ENCODE results near the gene LELP1. TPM values are rescaled to one million over a fixed set of nuclear protein-coding genes. Genes with fewer than 3 reads are reported as not detected.

LELP1 gene
- polyA plus RNA-seq, 3 donors from 2014 or later = not detected

DNA sequence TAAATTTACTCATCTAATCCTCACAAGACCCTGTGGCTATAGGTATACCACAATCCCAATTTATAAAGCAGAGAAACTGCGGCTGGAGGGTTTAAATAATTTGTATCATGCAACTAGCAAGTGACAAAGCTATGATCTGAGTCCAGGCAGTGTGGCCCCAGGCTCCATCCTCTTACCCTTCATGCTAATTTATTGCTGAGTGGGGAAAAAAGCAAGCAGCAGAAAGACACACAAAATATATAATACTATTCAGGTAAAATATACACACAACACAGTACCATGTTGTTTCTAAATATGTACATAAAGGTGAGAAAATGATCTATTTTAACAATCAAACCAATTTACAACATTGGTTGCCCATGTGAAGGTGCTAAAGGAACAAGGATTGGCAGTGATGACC, 38.9 kb downstream of the LELP1 start:
- no peak for DNase-seq
- Mint-ChIP-seq H3K27me3 (ENCODE audit: low read depth in 3 of 3) (peaks cover 5 to 14% (median 12%) of the 10 kb centered on the region in 3 donors), H3K9me3 (peaks cover 0 to 6% (median 2%) of the 10 kb centered on the region in 6 donors)

DNA sequence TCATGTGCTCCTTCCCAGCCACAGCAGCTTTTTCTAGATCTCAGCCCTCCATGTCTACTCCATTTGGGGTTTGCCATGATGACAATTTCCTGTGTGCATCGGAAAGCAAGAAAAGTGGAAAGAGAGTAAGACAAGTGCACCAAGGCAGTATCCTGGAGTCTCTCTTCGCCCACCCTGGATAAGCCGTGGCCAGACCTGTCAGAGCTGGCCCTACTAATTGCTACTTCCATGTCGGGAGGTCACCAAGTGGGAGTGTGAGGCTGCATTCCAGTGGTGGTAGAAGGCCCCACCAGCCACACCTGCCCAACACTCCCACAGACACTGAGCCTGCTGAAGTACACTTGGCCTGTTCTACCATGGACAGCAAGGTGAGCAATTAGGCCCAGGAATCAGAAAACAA, 42.2 kb downstream of the LELP1 start:
- Mint-ChIP-seq H3K4me3 (no peak overlapping the region), H3K36me3 (no peaks in the 10 kb centered on the region), H3K27ac (no peak overlapping the region), H3K9me3 (peaks cover 0 to 6% (median 2%) of the 10 kb centered on the region in 6 donors), H3K27me3 (ENCODE audit: low read depth in 3 of 3) (peaks cover 5 to 16% (median 16%) of the 10 kb centered on the region in 3 donors), H3K4me1 (peaks cover 0 to 5% of the 10 kb centered on the region in 2 donors)
- DNase-seq = no peak

More for the DNA sequence above, 38.9 kb downstream of the LELP1 start:
- Mint-ChIP-seq H3K4me3 (no peak overlapping the region), H3K36me3 (no peaks in the 10 kb centered on the region), H3K4me1 (peaks cover 0 to 5% of the 10 kb centered on the region in 2 donors), H3K27ac (no peak overlapping the region)

DNA sequence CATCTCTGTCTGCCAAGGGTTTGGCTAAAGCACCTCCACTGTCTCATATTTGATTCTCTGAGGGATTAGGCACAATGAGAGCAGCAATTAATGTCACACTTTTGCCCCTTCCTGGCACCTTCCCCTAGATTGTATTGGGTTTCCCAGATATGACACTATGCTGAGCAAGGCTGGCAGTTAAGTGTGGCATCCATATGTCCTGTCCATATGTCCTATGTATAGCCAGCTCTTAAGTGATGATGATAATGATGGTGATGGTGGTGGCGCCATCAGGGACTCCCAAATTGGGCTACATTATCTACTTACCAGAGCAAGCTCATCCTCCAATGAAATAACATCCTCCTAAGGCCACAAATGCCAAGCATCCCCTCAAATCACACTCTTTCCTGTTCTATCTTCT, 42.8 kb downstream of the LELP1 start:
- H3K27ac Mint-ChIP-seq = no peak overlapping the region
- H3K36me3 Mint-ChIP-seq = no peaks in the 10 kb centered on the region
- H3K4me3 Mint-ChIP-seq = no peak overlapping the region
- peaks cover 5 to 19% (median 16%) of the 10 kb centered on the region in 3 donors for H3K27me3 Mint-ChIP-seq (ENCODE audit: low read depth in 3 of 3)
- H3K9me3 Mint-ChIP-seq = peaks cover 0 to 6% (median 2%) of the 10 kb centered on the region in 6 donors
- H3K4me1 Mint-ChIP-seq = peaks cover 0 to 5% of the 10 kb centered on the region in 2 donors
- no peak for DNase-seq

DNA sequence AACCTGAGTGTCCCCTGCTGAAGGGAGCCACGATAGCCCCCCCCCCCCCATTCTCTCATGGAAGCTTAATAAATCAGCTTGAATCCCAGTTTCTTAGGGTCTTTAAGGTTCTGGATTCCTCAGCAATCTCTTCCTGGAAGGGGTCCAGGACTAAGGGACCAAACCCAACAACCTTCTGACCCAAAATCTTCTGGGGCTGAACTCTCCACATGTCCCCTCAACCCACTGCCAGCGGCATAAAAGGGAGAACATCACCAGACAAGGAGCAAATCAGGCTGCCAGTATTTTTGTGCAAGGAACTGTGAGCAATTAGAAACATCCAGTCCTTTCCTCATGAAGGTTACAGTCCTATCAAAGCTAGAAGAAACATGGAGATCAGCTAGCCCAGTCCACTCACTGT, 43.6 kb downstream of the LELP1 start:
- Mint-ChIP-seq H3K4me1 (peaks cover 0 to 5% of the 10 kb centered on the region in 2 donors), H3K27ac (no peak overlapping the region)

DNA sequence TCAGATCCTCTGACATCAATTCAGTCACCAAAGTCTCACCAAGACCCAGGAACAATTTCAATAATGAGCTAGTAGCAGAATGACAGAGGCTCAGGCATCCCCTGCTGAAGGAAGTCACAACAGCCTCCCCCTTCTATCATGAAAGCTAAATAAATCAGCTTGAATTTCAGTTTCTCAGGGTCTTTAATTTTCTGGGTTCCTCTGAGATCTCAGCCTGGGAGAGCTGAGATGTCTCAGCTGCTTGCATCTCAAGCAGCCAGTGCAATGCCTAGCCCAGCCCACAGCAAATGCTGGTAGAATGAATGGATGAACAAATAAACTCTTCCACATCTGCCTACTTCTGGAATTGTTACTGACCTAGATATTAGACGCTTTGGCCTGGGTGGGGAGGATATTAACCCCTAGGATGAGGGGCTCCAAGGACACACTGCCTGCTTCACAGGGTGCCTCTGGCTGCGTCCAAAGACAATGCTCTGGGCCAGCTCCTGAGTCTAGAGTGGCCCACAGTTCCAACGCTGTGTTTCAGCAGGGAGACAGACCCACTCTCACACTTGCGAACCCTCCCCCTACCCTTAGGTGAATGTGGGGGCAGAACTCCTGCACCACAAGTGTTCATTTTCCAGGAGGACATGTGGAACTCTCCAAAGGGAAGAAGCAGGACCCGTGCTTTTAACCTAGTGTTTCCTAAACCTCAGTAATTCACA, 45.1 kb downstream of the LELP1 start:
- no peak for DNase-seq
- no peak overlapping the region for H3K4me3 Mint-ChIP-seq
- H3K27ac Mint-ChIP-seq = no peak overlapping the region
- H3K9me3 Mint-ChIP-seq = peaks cover 0 to 6% (median under 1%) of the 10 kb centered on the region in 6 donors
- peaks cover 5 to 20% (median 11%) of the 10 kb centered on the region in 3 donors for H3K27me3 Mint-ChIP-seq (ENCODE audit: low read depth in 3 of 3)
- H3K4me1 Mint-ChIP-seq = peaks cover 0 to 5% of the 10 kb centered on the region in 2 donors
- no peaks in the 10 kb centered on the region for H3K36me3 Mint-ChIP-seq

More for the DNA sequence above, 43.6 kb downstream of the LELP1 start:
- Mint-ChIP-seq H3K36me3 (no peaks in the 10 kb centered on the region), H3K4me3 (no peak overlapping the region), H3K27me3 (ENCODE audit: low read depth in 3 of 3) (peaks cover 5 to 20% (median 14%) of the 10 kb centered on the region in 3 donors), H3K9me3 (peaks cover 0 to 6% (median 2%) of the 10 kb centered on the region in 6 donors)
- no peak for DNase-seq

DNA sequence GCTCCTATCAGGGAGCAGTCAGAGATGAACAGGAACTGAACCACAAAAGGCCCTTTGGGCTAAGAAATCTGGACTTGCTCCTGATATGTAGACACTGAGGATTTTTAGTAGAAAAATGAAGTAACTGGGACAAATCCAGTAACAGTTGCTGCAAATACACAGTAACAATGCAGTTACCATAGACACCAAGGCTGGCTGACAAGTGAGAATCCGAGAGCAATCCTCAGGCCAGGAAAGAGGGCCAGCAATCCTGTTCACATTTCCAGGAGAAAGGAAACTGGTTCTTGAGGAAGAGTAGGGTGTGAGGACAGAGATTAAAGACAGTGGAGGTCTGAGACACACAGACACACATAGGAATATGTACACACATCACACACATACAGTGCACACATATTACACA, 46.9 kb downstream of the LELP1 start:
- Mint-ChIP-seq H3K36me3 (no peaks in the 10 kb centered on the region), H3K27me3 (ENCODE audit: low read depth in 3 of 3) (peaks cover 2 to 21% (median 11%) of the 10 kb centered on the region in 3 donors), H3K4me1 (no peaks in the 10 kb centered on the region), H3K9me3 (peaks cover 0 to 4% (median 0%) of the 10 kb centered on the region in 6 donors), H3K4me3 (no peak overlapping the region), H3K27ac (no peak overlapping the region)
- no peak for DNase-seq

DNA sequence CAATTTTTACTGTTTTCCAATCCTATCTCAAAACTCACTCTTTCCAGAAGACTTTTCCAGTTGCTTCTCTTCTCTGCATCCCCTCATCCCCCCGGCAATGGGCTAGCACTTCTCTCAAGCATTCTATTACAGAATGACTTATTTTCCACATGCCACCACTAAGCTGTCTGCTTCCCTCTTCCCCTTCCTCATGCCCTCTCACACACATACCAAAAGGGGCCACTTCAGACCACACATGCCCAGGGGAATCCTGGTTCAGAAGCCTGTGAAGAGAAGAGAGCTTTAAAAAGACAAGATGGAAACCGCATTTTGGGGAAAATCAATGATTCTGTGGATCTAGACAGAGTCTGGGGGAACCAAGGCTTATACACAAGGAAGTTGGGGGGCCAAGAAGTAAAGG, 47.9 kb downstream of the LELP1 start:
- no peaks in the 10 kb centered on the region for H3K36me3 Mint-ChIP-seq
- DNase-seq = no peak
- peaks cover 0 to 4% (median 0%) of the 10 kb centered on the region in 6 donors for H3K9me3 Mint-ChIP-seq
- no peaks in the 10 kb centered on the region for H3K4me1 Mint-ChIP-seq
- H3K27ac Mint-ChIP-seq = no peak overlapping the region
- H3K27me3 Mint-ChIP-seq (ENCODE audit: low read depth in 3 of 3) = peaks cover 2 to 21% (median 10%) of the 10 kb centered on the region in 3 donors
- H3K4me3 Mint-ChIP-seq = no peak overlapping the region

DNA sequence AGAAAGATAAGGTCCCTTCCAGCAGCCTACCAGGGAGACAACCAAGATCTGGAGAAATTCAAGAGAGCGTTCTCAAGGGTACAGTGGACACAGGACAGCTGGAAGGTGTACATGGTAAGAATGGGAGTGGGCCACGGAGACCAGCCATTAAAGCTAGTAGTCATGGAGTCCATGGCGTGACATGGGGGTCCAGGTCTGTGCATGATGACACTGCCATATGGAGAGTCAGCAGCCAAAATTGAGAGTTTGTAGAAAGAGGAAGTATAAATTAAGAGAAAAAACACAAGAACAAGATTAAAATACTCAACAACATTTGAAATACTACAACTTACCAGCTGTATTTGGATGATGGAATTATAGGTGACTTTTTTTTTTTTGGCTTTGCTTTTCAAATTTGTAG, 48.3 kb downstream of the LELP1 start:
- H3K9me3 Mint-ChIP-seq = peaks cover 0 to 4% (median 0%) of the 10 kb centered on the region in 6 donors
- H3K4me1 Mint-ChIP-seq = no peaks in the 10 kb centered on the region
- no peak overlapping the region for H3K27ac Mint-ChIP-seq
- DNase-seq = no peak
- H3K27me3 Mint-ChIP-seq (ENCODE audit: low read depth in 3 of 3) = peaks cover 2 to 21% (median 7%) of the 10 kb centered on the region in 3 donors
- H3K36me3 Mint-ChIP-seq = no peaks in the 10 kb centered on the region
- H3K4me3 Mint-ChIP-seq = no peak overlapping the region

DNA sequence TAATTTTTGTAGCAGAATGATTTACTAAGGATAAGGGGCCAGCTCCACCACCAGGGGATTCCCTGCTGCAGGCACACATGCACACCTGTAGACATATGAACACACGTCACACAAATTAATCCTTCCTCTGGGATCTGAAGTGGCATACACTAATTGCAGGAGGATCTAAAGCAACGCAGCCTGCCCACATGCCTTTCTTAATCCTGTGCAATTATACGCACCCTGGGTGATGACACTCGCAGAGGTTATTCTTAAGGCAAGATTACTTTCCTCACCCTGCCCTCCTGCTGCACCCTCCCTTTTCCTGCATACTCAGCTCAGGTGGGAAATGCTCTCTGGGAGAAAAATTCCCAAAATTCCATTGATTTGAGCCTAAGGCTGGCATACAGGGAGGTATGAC, 48.8 kb downstream of the LELP1 start:
- Mint-ChIP-seq H3K36me3 (no peaks in the 10 kb centered on the region), H3K27ac (no peak overlapping the region), H3K4me1 (no peaks in the 10 kb centered on the region), H3K27me3 (ENCODE audit: low read depth in 3 of 3) (peaks cover 2 to 19% (median 7%) of the 10 kb centered on the region in 3 donors), H3K4me3 (no peak overlapping the region), H3K9me3 (peaks cover 0 to 4% (median 0%) of the 10 kb centered on the region in 6 donors)
- DNase-seq = no peak

DNA sequence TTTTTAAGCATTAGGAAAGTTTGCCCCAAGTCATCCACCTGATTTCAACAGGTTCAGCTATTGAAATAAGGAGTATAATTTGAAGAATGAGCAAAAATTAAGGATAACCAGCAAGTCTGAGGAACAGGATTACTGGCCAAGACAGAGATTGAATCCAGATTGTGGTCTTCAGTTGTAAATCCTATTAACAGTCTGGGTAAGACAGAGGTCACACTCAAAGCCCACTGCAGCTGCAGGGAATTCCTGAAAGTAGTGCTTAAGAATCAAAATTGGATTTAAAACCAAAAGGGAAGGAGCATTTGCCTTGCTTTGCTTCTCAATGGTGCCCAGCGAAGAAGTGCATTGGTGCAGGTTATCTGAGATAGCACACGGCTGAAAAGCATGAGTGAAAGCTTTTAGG, 49.8 kb downstream of the LELP1 start:
- H3K27ac Mint-ChIP-seq = no peak overlapping the region
- H3K27me3 Mint-ChIP-seq (ENCODE audit: low read depth in 3 of 3) = peaks cover 2 to 23% (median 7%) of the 10 kb centered on the region in 3 donors
- H3K4me1 Mint-ChIP-seq = no peaks in the 10 kb centered on the region
- no peak for DNase-seq
- no peaks in the 10 kb centered on the region for H3K36me3 Mint-ChIP-seq
- peaks cover 0 to 4% (median 0%) of the 10 kb centered on the region in 6 donors for H3K9me3 Mint-ChIP-seq
- no peak overlapping the region for H3K4me3 Mint-ChIP-seq

DNA sequence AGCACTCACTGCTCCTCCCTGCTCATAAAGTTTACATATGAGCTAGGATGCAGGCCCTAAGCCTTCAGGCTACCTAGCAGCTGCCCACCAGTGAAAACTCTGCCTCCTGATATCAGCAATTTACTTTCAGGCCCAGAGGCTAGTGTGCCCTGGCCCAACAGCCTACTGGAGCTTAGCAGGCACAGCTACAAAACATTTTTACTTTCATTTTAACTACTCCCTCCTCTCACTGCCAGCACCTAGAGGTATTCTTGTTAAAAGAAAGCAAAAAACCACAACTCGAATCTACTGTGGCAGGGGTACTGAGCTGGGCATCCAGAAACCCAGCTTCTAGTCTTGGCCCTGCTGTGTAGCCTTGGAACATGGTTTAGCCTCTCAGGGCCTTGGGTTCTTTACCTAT, 50.5 kb downstream of the LELP1 start:
- no peaks in the 10 kb centered on the region for H3K4me1 Mint-ChIP-seq
- H3K27ac Mint-ChIP-seq = no peak overlapping the region
- no peak for DNase-seq
- H3K27me3 Mint-ChIP-seq (ENCODE audit: low read depth in 3 of 3) = peaks cover 2 to 23% (median 7%) of the 10 kb centered on the region in 3 donors
- H3K4me3 Mint-ChIP-seq = no peak overlapping the region
- H3K36me3 Mint-ChIP-seq = no peaks in the 10 kb centered on the region
- H3K9me3 Mint-ChIP-seq = peaks cover 0 to 4% (median 0%) of the 10 kb centered on the region in 6 donors

Other genes starting within 250 kb of the LELP1 start
- not detected for gene SPRR4, start 232.8 kb upstream of the LELP1 start, polyA plus RNA-seq
- gene SPRR1A, start 219.3 kb upstream of the LELP1 start, polyA plus RNA-seq = not detected
- gene SPRR3, start 201.7 kb upstream of the LELP1 start, polyA plus RNA-seq = not detected
- not detected for gene SPRR1B, start 172.2 kb upstream of the LELP1 start, polyA plus RNA-seq
- not detected for gene SPRR2D, start 162.3 kb upstream of the LELP1 start, polyA plus RNA-seq
- gene SPRR2A, start 145.9 kb upstream of the LELP1 start, polyA plus RNA-seq = not detected
- not detected for gene SPRR2B, start 131.8 kb upstream of the LELP1 start, polyA plus RNA-seq
- not detected for gene SPRR2E, start 108.9 kb upstream of the LELP1 start, polyA plus RNA-seq
- not detected for gene SPRR2F, start 89.9 kb upstream of the LELP1 start, polyA plus RNA-seq
- not detected for gene SPRR2G, start 52.5 kb upstream of the LELP1 start, polyA plus RNA-seq
- gene PRR9, start 14.2 kb downstream of the LELP1 start, polyA plus RNA-seq = not detected
- gene LORICRIN, start 56.3 kb downstream of the LELP1 start, polyA plus RNA-seq = not detected
- gene PGLYRP3, start 109.5 kb downstream of the LELP1 start, polyA plus RNA-seq = not detected
- gene PGLYRP4, start 145.4 kb downstream of the LELP1 start, polyA plus RNA-seq = not detected
- 100 to 1,000 TPM in 1 of 3 donors, 10 to 100 TPM in 2; 38.1 to 109 (median 86.0) TPM for gene S100A9, start 154.4 kb downstream of the LELP1 start, polyA plus RNA-seq
- gene S100A12, start 172.2 kb downstream of the LELP1 start, polyA plus RNA-seq = 1 to 10 TPM in 2 of 3 donors, under 1 TPM in 1; 0.87 to 3.8 (median 2.6) TPM
- gene S100A8, start 187.6 kb downstream of the LELP1 start, polyA plus RNA-seq = 10 to 100 TPM; 20.3 to 43.5 (median 40.3) TPM
- gene S100A7A, start 213.1 kb downstream of the LELP1 start, polyA plus RNA-seq = not detected

Data from immature natural killer cell (primary cell).